ENCODE data around the gene BMP8A.

DNA sequence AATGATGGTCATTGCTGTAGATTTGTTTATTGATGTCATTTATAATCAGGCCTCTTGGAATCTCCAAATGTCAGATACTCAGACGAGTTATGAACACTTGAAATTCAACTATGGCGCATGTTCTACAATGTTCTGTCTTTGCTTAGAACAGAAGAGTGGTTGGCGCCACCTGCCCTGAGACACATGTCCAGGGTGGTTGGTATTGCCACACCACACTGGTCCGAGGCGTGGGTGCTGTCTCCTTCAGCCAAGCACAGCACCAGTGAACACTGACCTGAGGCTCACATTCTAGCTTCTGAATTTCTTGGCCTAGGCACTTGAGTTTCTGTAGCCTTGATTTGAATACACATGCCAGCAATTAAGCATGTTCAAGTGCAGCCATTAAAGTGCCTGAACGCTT lies 10.1 kb upstream of the BMP8A start:
- TF ChIP-seq, protein P1, sequence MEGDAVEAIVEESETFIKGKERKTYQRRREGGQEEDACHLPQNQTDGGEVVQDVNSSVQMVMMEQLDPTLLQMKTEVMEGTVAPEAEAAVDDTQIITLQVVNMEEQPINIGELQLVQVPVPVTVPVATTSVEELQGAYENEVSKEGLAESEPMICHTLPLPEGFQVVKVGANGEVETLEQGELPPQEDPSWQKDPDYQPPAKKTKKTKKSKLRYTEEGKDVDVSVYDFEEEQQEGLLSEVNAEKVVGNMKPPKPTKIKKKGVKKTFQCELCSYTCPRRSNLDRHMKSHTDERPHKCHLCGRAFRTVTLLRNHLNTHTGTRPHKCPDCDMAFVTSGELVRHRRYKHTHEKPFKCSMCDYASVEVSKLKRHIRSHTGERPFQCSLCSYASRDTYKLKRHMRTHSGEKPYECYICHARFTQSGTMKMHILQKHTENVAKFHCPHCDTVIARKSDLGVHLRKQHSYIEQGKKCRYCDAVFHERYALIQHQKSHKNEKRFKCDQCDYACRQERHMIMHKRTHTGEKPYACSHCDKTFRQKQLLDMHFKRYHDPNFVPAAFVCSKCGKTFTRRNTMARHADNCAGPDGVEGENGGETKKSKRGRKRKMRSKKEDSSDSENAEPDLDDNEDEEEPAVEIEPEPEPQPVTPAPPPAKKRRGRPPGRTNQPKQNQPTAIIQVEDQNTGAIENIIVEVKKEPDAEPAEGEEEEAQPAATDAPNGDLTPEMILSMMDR (IDR thresholded peaks at IDR 0.05), result no peak
- TF ChIP-seq POLR2AphosphoS5 (IDR thresholded peaks at IDR 0.05), result no peak
